ENCODE measurements around the gene CACNA1C.

DNA sequence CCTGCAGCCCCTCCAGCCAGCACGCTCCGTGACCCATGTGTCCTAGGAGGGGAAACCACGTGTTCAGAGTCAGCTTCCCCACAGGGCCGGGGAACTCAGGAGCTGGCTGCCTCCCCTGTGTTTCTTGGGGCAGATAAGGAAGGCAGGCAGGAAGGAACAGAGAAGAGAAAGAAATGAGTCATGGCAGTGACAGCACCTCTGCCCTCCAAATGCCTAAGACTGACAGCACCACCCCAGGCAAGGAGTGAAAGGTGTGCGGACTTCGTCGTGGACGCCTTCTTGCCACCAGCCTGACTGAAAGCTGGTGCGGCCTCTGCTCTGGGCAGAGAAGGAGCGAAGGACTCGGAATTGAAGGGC, 575.0 kb downstream of the CACNA1C start:
- TF ChIP-seq, protein P1, sequence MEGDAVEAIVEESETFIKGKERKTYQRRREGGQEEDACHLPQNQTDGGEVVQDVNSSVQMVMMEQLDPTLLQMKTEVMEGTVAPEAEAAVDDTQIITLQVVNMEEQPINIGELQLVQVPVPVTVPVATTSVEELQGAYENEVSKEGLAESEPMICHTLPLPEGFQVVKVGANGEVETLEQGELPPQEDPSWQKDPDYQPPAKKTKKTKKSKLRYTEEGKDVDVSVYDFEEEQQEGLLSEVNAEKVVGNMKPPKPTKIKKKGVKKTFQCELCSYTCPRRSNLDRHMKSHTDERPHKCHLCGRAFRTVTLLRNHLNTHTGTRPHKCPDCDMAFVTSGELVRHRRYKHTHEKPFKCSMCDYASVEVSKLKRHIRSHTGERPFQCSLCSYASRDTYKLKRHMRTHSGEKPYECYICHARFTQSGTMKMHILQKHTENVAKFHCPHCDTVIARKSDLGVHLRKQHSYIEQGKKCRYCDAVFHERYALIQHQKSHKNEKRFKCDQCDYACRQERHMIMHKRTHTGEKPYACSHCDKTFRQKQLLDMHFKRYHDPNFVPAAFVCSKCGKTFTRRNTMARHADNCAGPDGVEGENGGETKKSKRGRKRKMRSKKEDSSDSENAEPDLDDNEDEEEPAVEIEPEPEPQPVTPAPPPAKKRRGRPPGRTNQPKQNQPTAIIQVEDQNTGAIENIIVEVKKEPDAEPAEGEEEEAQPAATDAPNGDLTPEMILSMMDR (conservative IDR thresholded peaks at IDR 0.05 in 1 of 2, IDR thresholded peaks at IDR 0.05 in 1 of 2; ENCODE audit: extremely low read depth in 1 of 2, insufficient read depth in 1 of 2, low read depth in 1 of 2, low read length in 2 of 2), result no peak
- no peak for TF ChIP-seq EZH2 (IDR thresholded peaks at IDR 0.05; ENCODE audit: borderline replicate concordance, low read length)
